ENCODE data around the gene DELE1.

Gene DELE1

GRCh38 chr5:141949511-141949910, 25.8 kb downstream of the DELE1 start:
- no peak overlapping the region for H3K4me3 ChIP-seq (ENCODE audit: low read depth in 1 of 2, low read length in 2 of 2)
- H3K4me1 ChIP-seq (ENCODE audit: control insufficient read depth in 1 of 2, insufficient read depth in 2 of 2, low read length in 2 of 2): peaks cover 0 to 27% of the 10 kb centered on the region in 2 donors
- H3K9me3 ChIP-seq (ENCODE audit: control insufficient read depth in 1 of 2, low read length in 2 of 2): no peaks in the 10 kb centered on the region
- no peaks in the 10 kb centered on the region for H3K27me3 ChIP-seq (ENCODE audit: low read depth, low read length)
- no peaks in the 10 kb centered on the region for H3K36me3 ChIP-seq (ENCODE audit: control insufficient read depth in 1 of 2, insufficient read depth in 2 of 2, low read length in 2 of 2)
- H3K27ac ChIP-seq (ENCODE audit: low read length): no peak overlapping the region

DNA sequence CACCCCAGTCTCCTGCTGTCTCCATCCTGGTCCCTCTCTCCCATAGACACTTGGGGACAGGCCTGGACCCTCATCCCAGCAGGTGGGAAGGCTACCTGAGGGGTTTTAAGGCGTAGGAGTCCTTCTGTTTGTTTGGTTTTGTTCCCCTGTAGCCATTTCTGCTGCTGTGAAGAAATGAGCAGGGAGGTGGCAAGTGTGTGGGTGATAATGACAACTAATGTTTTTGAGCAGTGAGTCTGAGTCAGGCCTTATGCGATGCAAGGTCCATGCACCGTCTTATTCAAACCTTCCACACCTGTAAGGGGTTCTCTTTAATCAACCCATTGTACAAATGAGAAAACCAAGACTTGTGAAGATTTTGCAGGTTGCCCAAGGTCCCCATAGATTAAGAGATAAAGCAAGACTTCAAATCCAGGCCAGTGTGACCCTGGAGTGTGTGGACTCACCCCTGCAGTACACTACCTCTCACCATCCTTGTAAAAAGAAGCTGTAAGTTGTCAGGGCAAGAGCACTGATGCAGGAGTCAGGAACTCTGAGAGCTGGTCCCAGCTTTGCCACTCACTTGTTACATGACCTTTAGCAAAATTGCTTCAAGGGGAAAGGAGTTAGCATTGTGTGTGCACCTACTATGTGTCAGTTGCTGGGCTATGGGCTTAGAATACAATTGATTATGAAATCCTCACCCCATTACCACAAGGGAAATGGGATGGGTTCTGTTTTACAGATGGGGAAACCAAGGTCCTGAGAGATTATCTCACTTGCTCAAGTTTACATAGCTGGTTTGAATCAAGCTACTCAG, 26.7 kb downstream of the DELE1 start:
- no peaks in the 10 kb centered on the region for H3K9me3 ChIP-seq (ENCODE audit: control insufficient read depth in 1 of 2, low read length in 2 of 2)
- no peaks in the 10 kb centered on the region for H3K27me3 ChIP-seq (ENCODE audit: low read depth, low read length)
- peaks cover 0 to 27% of the 10 kb centered on the region in 2 donors for H3K4me1 ChIP-seq (ENCODE audit: control insufficient read depth in 1 of 2, insufficient read depth in 2 of 2, low read length in 2 of 2)
- no peak overlapping the region for H3K27ac ChIP-seq (ENCODE audit: low read length)
- no peaks in the 10 kb centered on the region for H3K36me3 ChIP-seq (ENCODE audit: control insufficient read depth in 1 of 2, insufficient read depth in 2 of 2, low read length in 2 of 2)
- no peak overlapping the region for H3K4me3 ChIP-seq (ENCODE audit: low read depth in 1 of 2, low read length in 2 of 2)

GRCh38 chr5:141951332-141951781, 27.7 kb downstream of the DELE1 start:
- Histone ChIP-seq H3K36me3 (ENCODE audit: control insufficient read depth in 1 of 2, insufficient read depth in 2 of 2, low read length in 2 of 2) (no peaks in the 10 kb centered on the region), H3K4me1 (ENCODE audit: control insufficient read depth in 1 of 2, insufficient read depth in 2 of 2, low read length in 2 of 2) (peaks cover 0 to 23% of the 10 kb centered on the region in 2 donors), H3K27me3 (ENCODE audit: low read depth, low read length) (no peaks in the 10 kb centered on the region), H3K4me3 (ENCODE audit: low read depth in 1 of 2, low read length in 2 of 2) (no peak overlapping the region), H3K9me3 (ENCODE audit: control insufficient read depth in 1 of 2, low read length in 2 of 2) (no peaks in the 10 kb centered on the region), H3K27ac (ENCODE audit: low read length) (no peak overlapping the region)

DNA sequence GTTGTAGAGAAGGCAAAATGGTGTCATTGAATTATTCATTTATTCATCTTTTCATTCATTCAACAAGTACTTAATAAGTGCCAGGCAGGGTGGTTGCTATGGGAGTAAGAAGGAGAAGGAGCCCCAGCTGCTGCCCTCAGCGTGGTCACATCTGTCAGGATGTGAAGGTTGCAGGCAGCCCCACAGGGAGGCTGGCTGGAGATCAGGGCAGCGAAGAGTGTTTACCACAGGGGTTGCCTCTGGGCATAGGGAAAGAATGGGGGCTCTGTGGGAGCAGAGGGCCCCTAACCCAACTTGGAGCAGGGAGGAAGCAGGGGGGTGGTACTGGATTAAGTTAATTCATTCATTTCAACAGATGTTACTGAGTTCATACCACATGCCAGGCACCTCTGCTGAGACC, 28.3 kb downstream of the DELE1 start:
- Histone ChIP-seq H3K4me3 (ENCODE audit: low read depth in 1 of 2, low read length in 2 of 2) (no peak overlapping the region), H3K27ac (ENCODE audit: low read length) (no peak overlapping the region)

DNA sequence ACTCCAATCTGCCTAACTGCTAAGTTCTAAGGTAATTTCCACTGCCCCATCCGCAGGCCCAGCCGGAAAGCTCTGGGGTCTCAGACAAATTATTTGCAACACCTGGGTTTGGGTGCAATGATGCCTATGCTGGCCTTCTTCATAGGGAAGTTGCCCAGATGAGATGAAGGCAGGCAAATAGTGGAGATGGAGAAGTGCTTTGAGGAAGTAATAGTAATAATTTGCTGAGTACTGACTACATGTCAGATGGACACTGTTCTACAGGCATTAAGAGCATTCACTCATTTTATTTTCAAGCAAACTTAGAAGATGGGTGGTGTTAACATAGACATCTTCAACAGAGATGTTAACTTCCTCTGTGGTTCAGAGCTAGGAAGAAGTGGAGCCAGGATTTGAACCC, 30.5 kb downstream of the DELE1 start:
- Histone ChIP-seq H3K27me3 (ENCODE audit: low read depth, low read length) (no peaks in the 10 kb centered on the region), H3K36me3 (ENCODE audit: control insufficient read depth in 1 of 2, insufficient read depth in 2 of 2, low read length in 2 of 2) (no peaks in the 10 kb centered on the region), H3K9me3 (ENCODE audit: control insufficient read depth in 1 of 2, low read length in 2 of 2) (no peaks in the 10 kb centered on the region), H3K27ac (ENCODE audit: low read length) (no peak overlapping the region), H3K4me3 (ENCODE audit: low read depth in 1 of 2, low read length in 2 of 2) (no peak overlapping the region), H3K4me1 (ENCODE audit: control insufficient read depth in 1 of 2, insufficient read depth in 2 of 2, low read length in 2 of 2) (peaks cover 0 to 28% of the 10 kb centered on the region in 2 donors)

More for the DNA sequence above, 28.3 kb downstream of the DELE1 start:
- Histone ChIP-seq H3K36me3 (ENCODE audit: control insufficient read depth in 1 of 2, insufficient read depth in 2 of 2, low read length in 2 of 2) (no peaks in the 10 kb centered on the region), H3K27me3 (ENCODE audit: low read depth, low read length) (no peaks in the 10 kb centered on the region), H3K4me1 (ENCODE audit: control insufficient read depth in 1 of 2, insufficient read depth in 2 of 2, low read length in 2 of 2) (peaks cover 0 to 23% of the 10 kb centered on the region in 2 donors), H3K9me3 (ENCODE audit: control insufficient read depth in 1 of 2, low read length in 2 of 2) (no peaks in the 10 kb centered on the region)

- Histone ChIP-seq H3K27ac (ENCODE audit: low read length) (peak overlapping the region; percentile 25), H3K9me3 (ENCODE audit: control insufficient read depth in 1 of 2, low read length in 2 of 2) (no peaks in the 10 kb centered on the region), H3K4me3 (ENCODE audit: low read depth in 1 of 2, low read length in 2 of 2) (no peak overlapping the region), H3K4me1 (ENCODE audit: control insufficient read depth in 1 of 2, insufficient read depth in 2 of 2, low read length in 2 of 2) (peaks cover 0 to 16% of the 10 kb centered on the region in 2 donors), H3K36me3 (ENCODE audit: control insufficient read depth in 1 of 2, insufficient read depth in 2 of 2, low read length in 2 of 2) (no peaks in the 10 kb centered on the region), H3K27me3 (ENCODE audit: low read depth, low read length) (no peaks in the 10 kb centered on the region)
Observed at GRCh38 chr5:141957367-141957996, 33.8 kb downstream of the DELE1 start.

DNA sequence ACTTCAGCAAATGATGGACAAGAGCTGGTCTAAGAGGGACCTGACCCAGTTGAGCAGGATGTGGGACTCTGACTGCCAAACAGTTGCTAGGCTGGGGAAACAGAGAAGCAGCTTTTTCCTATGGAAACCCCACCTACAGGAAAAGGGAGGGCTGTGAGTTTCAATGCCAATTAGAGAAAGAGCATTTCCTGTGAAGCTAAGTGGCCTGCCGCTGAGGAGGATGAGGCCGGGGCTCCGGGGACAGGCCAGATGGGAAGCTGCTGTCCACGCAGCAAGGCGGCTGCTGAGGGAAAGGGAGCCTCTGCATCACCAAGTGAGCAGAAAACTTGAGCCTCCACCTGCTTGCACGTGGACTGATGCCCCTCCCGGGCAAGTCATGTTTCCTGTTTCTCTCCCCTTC, 34.4 kb downstream of the DELE1 start, which contains the start of gene PCDH12:
TSS of gene PCDH12 (minus strand) at position 90 of the 400 bp plus-strand sequence. CDS start 351 bp downstream, outside the sequence.
- H3K27ac ChIP-seq (ENCODE audit: low read length): peak within 1 kb of the TSS; percentile 40
- no peaks in the 10 kb centered on the region for H3K27me3 ChIP-seq (ENCODE audit: low read depth, low read length)
- peaks cover 0 to 15% of the 10 kb centered on the region in 2 donors for H3K4me1 ChIP-seq (ENCODE audit: control insufficient read depth in 1 of 2, insufficient read depth in 2 of 2, low read length in 2 of 2)
- no peaks in the 10 kb centered on the region for H3K36me3 ChIP-seq (ENCODE audit: control insufficient read depth in 1 of 2, insufficient read depth in 2 of 2, low read length in 2 of 2)
- no peaks in the 10 kb centered on the region for H3K9me3 ChIP-seq (ENCODE audit: control insufficient read depth in 1 of 2, low read length in 2 of 2)
- no peak within 1 kb of the TSS for H3K4me3 ChIP-seq (ENCODE audit: low read depth in 1 of 2, low read length in 2 of 2)

DNA sequence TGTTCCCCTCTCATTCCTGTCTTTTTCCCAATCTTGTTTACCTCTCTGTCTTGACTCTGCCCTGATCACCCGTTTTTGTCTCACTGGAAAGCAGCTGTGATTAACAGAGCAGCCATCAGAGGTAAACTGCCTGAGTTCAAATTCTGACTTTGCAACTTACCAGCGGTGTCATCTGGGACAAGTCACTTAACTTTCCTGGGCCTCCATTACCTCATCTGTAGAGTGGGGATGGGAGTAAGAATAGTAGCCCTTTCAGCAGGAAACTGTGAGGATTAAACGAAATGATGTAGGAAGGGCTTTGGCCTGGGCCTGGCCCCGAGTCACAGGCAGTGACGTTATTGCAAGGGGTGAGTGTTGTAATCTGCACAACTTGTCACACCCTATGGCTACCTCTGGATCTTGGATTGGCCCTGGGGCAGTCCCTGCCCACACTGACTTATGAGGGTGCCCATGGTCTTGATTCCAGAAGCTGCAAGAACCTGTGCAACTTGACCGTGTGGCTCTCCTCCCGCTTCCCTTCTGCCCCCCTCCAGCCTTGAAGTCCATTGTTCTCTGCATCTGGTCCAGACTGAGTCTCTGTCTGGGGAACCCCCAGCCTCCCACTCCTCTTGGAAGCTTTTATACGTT, 35.0 kb downstream of the DELE1 start:
- peak overlapping the region; percentile 40 for H3K27ac ChIP-seq (ENCODE audit: low read length)
- peaks cover 0 to 15% of the 10 kb centered on the region in 2 donors for H3K4me1 ChIP-seq (ENCODE audit: control insufficient read depth in 1 of 2, insufficient read depth in 2 of 2, low read length in 2 of 2)
- H3K9me3 ChIP-seq (ENCODE audit: control insufficient read depth in 1 of 2, low read length in 2 of 2): no peaks in the 10 kb centered on the region

DNA sequence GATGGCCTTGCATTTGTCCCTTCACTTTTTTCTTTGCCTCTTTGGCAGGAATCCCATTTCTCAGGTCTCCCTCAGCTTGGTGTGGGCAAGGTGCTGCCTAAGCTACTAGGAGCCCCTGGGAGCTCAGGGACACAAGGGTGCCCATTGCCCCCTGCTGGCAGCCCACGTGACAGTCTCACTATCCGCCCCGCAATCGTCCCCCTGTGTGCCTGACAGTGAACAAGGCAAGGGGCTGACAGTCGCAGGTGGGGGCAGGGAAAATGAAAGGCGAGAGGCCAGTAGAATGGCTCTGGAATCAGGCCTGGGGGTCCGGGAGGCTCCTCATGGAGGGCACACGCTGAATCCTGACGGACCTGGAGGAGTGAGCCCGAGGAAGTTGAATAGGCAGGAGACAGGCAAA, 36.3 kb downstream of the DELE1 start:
- no peak overlapping the region for H3K4me3 ChIP-seq (ENCODE audit: low read depth in 1 of 2, low read length in 2 of 2)
- H3K27me3 ChIP-seq (ENCODE audit: low read depth, low read length): no peaks in the 10 kb centered on the region
- H3K27ac ChIP-seq (ENCODE audit: low read length): no peak overlapping the region
- peaks cover 0 to 15% of the 10 kb centered on the region in 2 donors for H3K4me1 ChIP-seq (ENCODE audit: control insufficient read depth in 1 of 2, insufficient read depth in 2 of 2, low read length in 2 of 2)
- H3K9me3 ChIP-seq (ENCODE audit: control insufficient read depth in 1 of 2, low read length in 2 of 2): no peaks in the 10 kb centered on the region
- no peaks in the 10 kb centered on the region for H3K36me3 ChIP-seq (ENCODE audit: control insufficient read depth in 1 of 2, insufficient read depth in 2 of 2, low read length in 2 of 2)

More for the DNA sequence above, 35.0 kb downstream of the DELE1 start:
- H3K4me3 ChIP-seq (ENCODE audit: low read depth in 1 of 2, low read length in 2 of 2): no peak overlapping the region
- no peaks in the 10 kb centered on the region for H3K36me3 ChIP-seq (ENCODE audit: control insufficient read depth in 1 of 2, insufficient read depth in 2 of 2, low read length in 2 of 2)
- H3K27me3 ChIP-seq (ENCODE audit: low read depth, low read length): no peaks in the 10 kb centered on the region

DNA sequence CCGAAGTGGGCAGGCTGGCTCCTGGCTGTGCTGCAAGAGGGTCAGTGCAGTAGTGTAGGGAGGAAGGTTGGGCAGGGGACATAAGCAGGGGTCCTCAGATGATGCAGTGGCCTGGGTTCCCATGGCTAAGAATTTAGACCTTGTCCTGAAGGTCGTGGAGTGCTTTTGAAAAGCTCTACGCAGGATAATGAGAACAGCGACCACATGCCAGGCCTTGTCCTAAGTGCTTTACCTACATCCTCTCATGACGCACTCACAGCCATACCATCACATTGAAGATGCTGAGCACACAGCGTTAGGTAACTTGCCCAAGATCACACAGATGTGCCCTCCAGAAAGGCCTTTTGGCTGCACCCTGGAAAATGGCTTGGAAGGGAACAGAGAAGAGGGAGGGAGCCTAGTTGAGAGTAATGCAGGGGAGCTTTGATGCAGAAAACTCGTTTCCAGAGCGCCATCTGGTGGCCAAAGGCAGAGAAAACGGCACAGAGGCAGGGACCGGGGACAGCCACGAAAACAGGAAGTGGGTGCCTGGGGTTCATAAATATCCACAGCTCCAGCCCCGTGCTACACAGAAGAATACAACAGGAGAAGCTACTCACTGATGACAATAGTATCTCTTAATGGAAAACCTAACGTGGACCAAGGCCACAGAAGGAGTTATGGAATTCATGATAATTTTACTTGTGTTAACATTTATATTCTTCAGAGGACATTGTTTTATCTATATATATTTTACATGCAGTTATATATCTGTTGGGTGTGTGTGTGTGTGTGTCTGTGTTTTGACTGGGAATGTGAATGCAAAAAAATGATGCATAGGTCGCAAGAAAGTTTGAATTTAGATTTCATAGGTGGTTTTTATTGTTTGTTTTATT, 37.0 kb downstream of the DELE1 start:
- H3K4me1 ChIP-seq (ENCODE audit: control insufficient read depth in 1 of 2, insufficient read depth in 2 of 2, low read length in 2 of 2): peaks cover 0 to 15% of the 10 kb centered on the region in 2 donors
- no peak overlapping the region for H3K27ac ChIP-seq (ENCODE audit: low read length)
- no peaks in the 10 kb centered on the region for H3K9me3 ChIP-seq (ENCODE audit: control insufficient read depth in 1 of 2, low read length in 2 of 2)
- no peaks in the 10 kb centered on the region for H3K36me3 ChIP-seq (ENCODE audit: control insufficient read depth in 1 of 2, insufficient read depth in 2 of 2, low read length in 2 of 2)
- no peak overlapping the region for H3K4me3 ChIP-seq (ENCODE audit: low read depth in 1 of 2, low read length in 2 of 2)
- no peaks in the 10 kb centered on the region for H3K27me3 ChIP-seq (ENCODE audit: low read depth, low read length)

Data from muscle layer of duodenum (tissue), 2 donors.